SU-DHL-6 (cell line): ENCODE measurements around the gene HSD3B7.

Experiments
- H2AFZ ChIP-seq: fragments of 200-600 bp; sonication (generic); 2 replicates; pipeline ENCODE4 v1.6.1; 2014; ENCODE audit warnings: low read depth, mild to moderate bottlenecking, moderate library complexity, mixed read lengths, antibody characterized with exemption, low read length; ENCODE audit not compliant: severe bottlenecking
- H3F3A ChIP-seq: fragments of 200-600 bp; shearing (Covaris generic); 2 replicates; pipeline ENCODE4 v1.6.0; 2016; ENCODE audit warnings: antibody characterized with exemption, mild to moderate bottlenecking; ENCODE audit not compliant: insufficient read depth
- H3K27ac ChIP-seq: fragments of 200-600 bp; sonication (generic); 2 replicates; pipeline ENCODE4 v1.5.1; 2016; ENCODE audit warnings: low read depth, mild to moderate bottlenecking, low read length, moderate library complexity, mixed read lengths
- H3K27me3 ChIP-seq: fragments of 200-600 bp; sonication (generic), shearing (Covaris generic); 2 replicates; pipeline ENCODE4 v1.6.0; 2014; ENCODE audit warnings: mild to moderate bottlenecking, low read length
- H3K36me3 ChIP-seq: fragments of 200-600 bp; sonication (generic); 2 replicates; pipeline ENCODE4 v1.6.1; 2014; ENCODE audit warnings: mild to moderate bottlenecking, low read length, mixed read lengths
- H3K4me2 ChIP-seq: fragments of 300-600, 200-600 bp; shearing (Covaris generic), sonication (generic); 2 replicates; pipeline ENCODE4 v1.6.0; 2014; ENCODE audit warnings: low read length, low read depth, mild to moderate bottlenecking; ENCODE audit not compliant: poor library complexity, severe bottlenecking
- H3K4me3 ChIP-seq: fragments of 200-600 bp; sonication (generic); 2 replicates; pipeline ENCODE4 v1.5.1; 2014; ENCODE audit warnings: antibody characterized with exemption, low read length, mild to moderate bottlenecking, mixed read lengths; ENCODE audit not compliant: insufficient read depth, poor library complexity, severe bottlenecking
- H3K79me2 ChIP-seq: fragments of 200-600 bp; sonication (generic); 2 replicates; pipeline ENCODE4 v1.6.1; 2014; ENCODE audit warnings: mild to moderate bottlenecking, low read length, moderate library complexity; ENCODE audit not compliant: insufficient read depth
- H3K9ac ChIP-seq: fragments of 200-600 bp; sonication (generic); 2 replicates; pipeline ENCODE4 v1.7.0; 2014; ENCODE audit warnings: mild to moderate bottlenecking, low read length
- H3K9me2 ChIP-seq: fragments of 200-600 bp; sonication (generic); replicated peaks from 2 replicates; pipeline ENCODE4 v1.6.1; 2014; ENCODE audit warnings: low read length; ENCODE audit not compliant: insufficient read depth
- H3K9me3 ChIP-seq: fragments of 200-600 bp; sonication (generic); 2 replicates; pipeline ENCODE4 v1.6.1; 2014; ENCODE audit warnings: low read length, mixed read lengths; ENCODE audit not compliant: insufficient read depth
- H4K20me1 ChIP-seq: fragments of 200-600 bp; sonication (generic); 2 replicates; pipeline ENCODE4 v1.6.1; 2014; ENCODE audit warnings: low read depth, mild to moderate bottlenecking, antibody characterized with exemption, low read length, moderate library complexity, mixed read lengths
- CTCF ChIP-seq: fragments of 200-600 bp; sonication (generic); IDR thresholded peaks from one replicate; pipeline ENCODE4 v1.5.1; 2017; ENCODE audit warnings: antibody characterized with exemption, mild to moderate bottlenecking, low read length, moderate library complexity; ENCODE audit not compliant: insufficient read depth, poor library complexity, severe bottlenecking
- EZH2phosphoT487 ChIP-seq: fragments of 200-600 bp; sonication (generic), shearing (Covaris generic); conservative IDR thresholded peaks from 2 replicates; pipeline ENCODE4 v1.6.1; 2018; ENCODE audit warnings: mild to moderate bottlenecking, antibody characterized with exemption, low read length, moderate library complexity, mixed read lengths

The HSD3B7 gene

DNA sequence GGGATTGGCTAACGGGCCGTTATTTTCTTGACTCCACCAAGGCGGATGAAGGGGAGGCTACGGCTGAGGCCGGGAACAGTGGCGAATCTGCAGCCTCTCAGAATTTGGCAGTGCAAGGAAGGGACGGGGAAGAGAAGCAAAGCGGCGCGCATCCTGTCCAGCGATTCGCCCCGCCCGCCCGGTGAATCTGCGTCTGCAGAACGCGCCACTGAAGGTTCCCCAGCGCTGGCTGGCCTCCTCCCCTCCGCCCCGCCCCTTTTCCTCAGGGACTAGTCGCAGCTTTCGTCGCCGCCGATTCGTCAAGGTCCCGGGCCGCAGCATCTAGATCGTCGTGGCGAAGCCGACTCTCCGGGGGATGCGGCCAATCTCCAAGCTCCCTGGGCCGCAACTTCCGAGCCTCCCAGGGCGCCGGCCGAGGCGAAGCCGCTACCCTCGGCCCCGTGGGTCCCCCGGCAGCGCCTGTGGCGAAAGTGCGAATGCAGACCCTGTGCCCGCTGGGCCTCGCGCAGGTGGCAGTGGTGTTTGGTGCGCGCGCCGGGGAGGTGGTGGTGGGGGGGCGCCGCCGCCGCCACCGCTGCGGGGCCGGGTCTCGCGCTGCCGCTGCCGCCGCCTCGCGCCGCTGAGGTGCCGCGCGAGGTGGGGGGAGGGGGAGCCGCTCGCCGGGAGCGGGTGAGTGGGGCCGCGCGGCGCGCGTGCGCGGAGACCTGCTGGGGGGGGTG is 27.4 kb upstream of the HSD3B7 start, which contains the start of gene SETD1A:
Gene SETD1A (plus strand): TSS at position 299 of the 719 bp plus-strand sequence. CDS start 978 bp downstream, outside the sequence.
- Histone ChIP-seq H3K9me2 (no peaks in the 10 kb centered on the region), H4K20me1 (no peaks in the 10 kb centered on the region), H3K9me3 (no peaks in the 10 kb centered on the region), H3K4me3 (peak within 1 kb of the TSS; percentile 80), H3K9ac (peak within 1 kb of the TSS; percentile 93), H2AFZ (peak within 1 kb of the TSS; percentile 95), H3K27ac (peak within 1 kb of the TSS; percentile 87), H3K4me2 (peak within 1 kb of the TSS; percentile 89), H3K79me2 (peaks cover 9% of the 10 kb centered on the region), H3K36me3 (peaks cover 14% of the 10 kb centered on the region; the same call in 1 of the 2 replicates), H3K27me3 (no peaks in the 10 kb centered on the region), H3F3A (peaks cover 9% of the 10 kb centered on the region; the same call in 1 of the 2 replicates)
- TF ChIP-seq CTCF (no peak), EZH2phosphoT487 (no peak)

GRCh38 chr16:30958175-30959079 is 26.6 kb upstream of the HSD3B7 start:
- Histone ChIP-seq H3K4me3 (peak overlapping the region; percentile 80), H3K9ac (peak overlapping the region; percentile 93), H3K79me2 (peaks cover 9% of the 10 kb centered on the region), H2AFZ (no peak overlapping the region), H3F3A (peaks cover 9% of the 10 kb centered on the region; the same call in 1 of the 2 replicates), H3K27ac (peak overlapping the region; percentile 87; the same call in 1 of the 2 replicates), H3K27me3 (no peaks in the 10 kb centered on the region), H3K36me3 (peaks cover 14% of the 10 kb centered on the region; the same call in 1 of the 2 replicates), H3K4me2 (peak overlapping the region; percentile 72), H3K9me3 (no peaks in the 10 kb centered on the region), H3K9me2 (no peaks in the 10 kb centered on the region), H4K20me1 (no peaks in the 10 kb centered on the region)
- TF ChIP-seq EZH2phosphoT487 = no peak
- no peak for TF ChIP-seq CTCF

- TF ChIP-seq EZH2phosphoT487 = no peak
- no peak for TF ChIP-seq CTCF
- Histone ChIP-seq H3F3A (0 out of 2 replicates have a peak, but pooled peaks cover 4% of the 10 kb centered on the region), H3K36me3 (peaks cover 14% of the 10 kb centered on the region; the same call in 1 of the 2 replicates), H3K27ac (no peak overlapping the region), H2AFZ (no peak overlapping the region), H3K4me3 (no peak overlapping the region), H3K9ac (no peak overlapping the region), H4K20me1 (no peaks in the 10 kb centered on the region), H3K9me2 (no peaks in the 10 kb centered on the region), H3K79me2 (peaks cover 9% of the 10 kb centered on the region), H3K9me3 (no peaks in the 10 kb centered on the region), H3K4me2 (no peak overlapping the region), H3K27me3 (no peaks in the 10 kb centered on the region)
Observed at GRCh38 chr16:30961384-30961783, 23.6 kb upstream of the HSD3B7 start.
